Fibroblast of lung (primary cell): ENCODE measurements around the gene TOX2. TPM values are rescaled to one million over a fixed set of nuclear protein-coding genes. Genes with fewer than 3 reads are reported as not detected.

ENCODE experiments used
- DNase-seq, 2 donors: peaks; one replicate each; pipeline versions ENCODE4 v3.0.0 to v3.0.0-alpha.2; 2010; ENCODE audit warnings: low read depth in 2 of 2
- H2AFZ ChIP-seq: 2 replicates; pipeline ENCODE4 v1.5.1; 2012; ENCODE audit warnings: low read length, control low read depth, inconsistent platforms
- H3K27ac ChIP-seq: 2 replicates; pipeline ENCODE4 v1.5.1; 2011; ENCODE audit warnings: low read length, control low read depth; ENCODE audit not compliant: insufficient read depth
- H3K27me3 ChIP-seq: 2 replicates; pipeline ENCODE4 v1.5.1; 2011; ENCODE audit warnings: mild to moderate bottlenecking, low read length; ENCODE audit not compliant: control insufficient read depth, insufficient read depth
- H3K36me3 ChIP-seq: 2 replicates; pipeline ENCODE4 v1.5.1; 2011; ENCODE audit warnings: low read length; ENCODE audit not compliant: control insufficient read depth, insufficient read depth
- H3K4me1 ChIP-seq: 2 replicates; pipeline ENCODE4 v1.5.1; 2011; ENCODE audit warnings: low read length; ENCODE audit not compliant: control insufficient read depth, insufficient read depth; ENCODE audit errors: extremely low read depth
- H3K4me2 ChIP-seq: 2 replicates; pipeline ENCODE4 v1.5.1; 2011; ENCODE audit warnings: low read length, control low read depth; ENCODE audit not compliant: insufficient read depth; ENCODE audit errors: extremely low read depth
- H3K4me3 ChIP-seq, 4 experiments: fragments of 200-600 bp in 1 of 4; sonication (generic) in 1 of 4; replicated peaks in 1 of 4; 2 replicates each; pipeline ENCODE4 v1.5.1; 2011 to 2016; ENCODE audit warnings: low read length in 4 of 4, low read depth in 3 of 4, mild to moderate bottlenecking in 3 of 4, control low read depth in 2 of 4, inconsistent platforms in 1 of 4, mixed read lengths in 1 of 4; ENCODE audit not compliant: insufficient read depth in 1 of 4; ENCODE audit errors: control extremely low read depth in 1 of 4
- H3K79me2 ChIP-seq: 2 replicates; pipeline ENCODE4 v1.5.1; 2012; ENCODE audit warnings: mild to moderate bottlenecking, low read length, inconsistent platforms; ENCODE audit not compliant: control insufficient read depth, insufficient read depth
- H3K9ac ChIP-seq: 2 replicates; pipeline ENCODE4 v1.5.1; 2011; ENCODE audit warnings: mild to moderate bottlenecking, low read length, control low read depth; ENCODE audit not compliant: insufficient read depth
- H3K9me3 ChIP-seq: 2 replicates; pipeline ENCODE4 v1.5.1; 2012; ENCODE audit warnings: low read depth, low read length; ENCODE audit not compliant: control insufficient read depth, insufficient read depth
- H4K20me1 ChIP-seq: 2 replicates; pipeline ENCODE4 v1.5.1; 2011; ENCODE audit warnings: low read length; ENCODE audit not compliant: control insufficient read depth, insufficient read depth; ENCODE audit errors: extremely low read depth
- CTCF ChIP-seq, 2 donors: IDR thresholded peaks in 1 of 2; conservative IDR thresholded peaks in 1 of 2; 1 replicate in 1 of 2; 2 replicates in 1 of 2; pipeline ENCODE4 v1.5.1; 2011 to 2012; ENCODE audit warnings: low read length in 2 of 2, control low read depth in 1 of 2, inconsistent platforms in 1 of 2, low read depth in 1 of 2, mild to moderate bottlenecking in 1 of 2
- EZH2 ChIP-seq: IDR thresholded peaks from 2 replicates; pipeline ENCODE4 v1.5.1; 2012; ENCODE audit warnings: low read length, control low read depth, mild to moderate bottlenecking; ENCODE audit errors: missing control alignments
- polyA plus RNA-seq, 2 donors: library from polyadenylated mRNA; depleted of rRNA in 1 of 2; stranded (reverse) in 1 of 2; unstranded in 1 of 2; fragments of >200 nt; gene quantifications; 2 replicates each; pipeline ENCODE4 v1.2.1, GENCODE V29; 2011 to 2012; ENCODE audit warnings: missing spikeins in 1 of 2
- total RNA-seq: library from RNA; depleted of rRNA; stranded (reverse); fragments of >200 nt; gene quantifications from 2 replicates; pipeline ENCODE4 v1.2.1, GENCODE V29; 2014

Gene TOX2
- total and polyA plus RNA-seq, 2 donors (not counting 1 experiment from before 2014, with no cell fraction given): 5.9 to 9.6 TPM

- Histone ChIP-seq H3K9ac (no peak overlapping the region), H3K27me3 (no peaks in the 10 kb centered on the region), H3K4me3 (no peak overlapping the region), H4K20me1 (no peaks in the 10 kb centered on the region), H2AFZ (no peak overlapping the region), H3K27ac (no peak overlapping the region), H3K79me2 (no peaks in the 10 kb centered on the region), H3K36me3 (no peaks in the 10 kb centered on the region), H3K9me3 (no peaks in the 10 kb centered on the region), H3K4me2 (no peak overlapping the region), H3K4me1 (no peaks in the 10 kb centered on the region)
- no peak for DNase-seq
- TF ChIP-seq EZH2 (no peak), CTCF (conservative IDR thresholded peaks at IDR 0.05 in 1 of 2, IDR thresholded peaks at IDR 0.05 in 1 of 2; ENCODE audit: low read depth in 1 of 2, low read length in 2 of 2) (no peak)
Measured at GRCh38 chr20:44098256-44098630, 183.6 kb downstream of the TOX2 start.

- Histone ChIP-seq H4K20me1 (no peaks in the 10 kb centered on the region), H2AFZ (no peak overlapping the region), H3K4me3 (no peak overlapping the region), H3K4me1 (no peaks in the 10 kb centered on the region), H3K27ac (no peak overlapping the region), H3K4me2 (no peak overlapping the region), H3K27me3 (peaks cover 4% of the 10 kb centered on the region), H3K36me3 (no peaks in the 10 kb centered on the region), H3K9ac (no peak overlapping the region), H3K9me3 (no peaks in the 10 kb centered on the region), H3K79me2 (no peaks in the 10 kb centered on the region)
- no peak for DNase-seq
- TF ChIP-seq CTCF (conservative IDR thresholded peaks at IDR 0.05 in 1 of 2, IDR thresholded peaks at IDR 0.05 in 1 of 2; ENCODE audit: low read depth in 1 of 2, low read length in 2 of 2) (no peak), EZH2 (no peak)
Measured at GRCh38 chr20:44098657-44099056, 184.0 kb downstream of the TOX2 start.

GRCh38 chr20:44099832-44100231 lies 185.2 kb downstream of the TOX2 start:
- no peak for TF ChIP-seq CTCF (conservative IDR thresholded peaks at IDR 0.05 in 1 of 2, IDR thresholded peaks at IDR 0.05 in 1 of 2; ENCODE audit: low read depth in 1 of 2, low read length in 2 of 2)
- TF ChIP-seq EZH2: no peak

More at GRCh38 chr20:44099832-44100231, 185.2 kb downstream of the TOX2 start:
- no peak for DNase-seq
- H2AFZ ChIP-seq: no peak overlapping the region
- no peak overlapping the region for H3K27ac ChIP-seq
- peaks cover 9% of the 10 kb centered on the region for H3K27me3 ChIP-seq
- H3K4me3 ChIP-seq: no peak overlapping the region
- H3K9ac ChIP-seq: no peak overlapping the region
- no peaks in the 10 kb centered on the region for H3K9me3 ChIP-seq
- no peaks in the 10 kb centered on the region for H4K20me1 ChIP-seq
- no peaks in the 10 kb centered on the region for H3K36me3 ChIP-seq
- no peaks in the 10 kb centered on the region for H3K4me1 ChIP-seq
- H3K4me2 ChIP-seq: no peak overlapping the region
- no peaks in the 10 kb centered on the region for H3K79me2 ChIP-seq
